HCT116 (cell line): ENCODE data around the gene VRTN.

Source experiments
- ATF3 ChIP-seq: IDR thresholded peaks from 2 replicates; pipeline ENCODE4 v1.6.1; 2012
- EZH2 ChIP-seq: fragments of 200-600 bp; sonication (generic); IDR thresholded peaks from 2 replicates; pipeline ENCODE4 v1.6.1; 2017; ENCODE audit warnings: antibody characterized with exemption, mixed run types
- SIN3A ChIP-seq: IDR thresholded peaks from 2 replicates; pipeline ENCODE4 v1.6.1; 2012; ENCODE audit warnings: low read depth

DNA sequence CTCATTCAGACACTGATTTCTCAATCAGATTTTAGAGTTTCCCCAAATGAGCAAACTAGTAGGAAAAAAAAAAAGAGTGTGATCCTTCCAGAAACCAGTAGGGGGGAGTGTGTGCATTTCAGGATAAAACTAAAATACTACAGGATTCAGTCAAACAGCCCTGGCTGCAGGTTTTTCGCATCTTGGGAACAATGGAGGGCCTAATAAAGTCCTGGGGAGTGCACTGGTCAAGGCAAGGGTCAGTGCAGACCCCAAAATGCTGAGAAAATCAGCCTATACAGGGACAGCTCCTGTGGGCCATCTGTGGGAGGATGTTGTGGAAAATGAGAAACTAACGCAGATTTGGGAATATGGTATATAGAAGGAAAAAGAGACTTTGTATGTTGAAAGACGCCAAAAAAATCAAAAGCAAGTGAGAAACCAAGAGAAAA is 23.3 kb upstream of the VRTN start:
- TF ChIP-seq EZH2 (no peak), ATF3 (no peak), SIN3A (no peak)
